IPS DF 19.7 (cell line): ENCODE results near the gene ATMIN.

Experiments
- DNase-seq: peaks from one replicate; pipeline ENCODE4 v3.0.0-alpha.2; 2013; ENCODE audit warnings: low read depth, low spot score

ATMIN gene

GRCh38 chr16:81006211-81006812 lies 29.3 kb upstream of the ATMIN start:
- DNase-seq = no peak

- DNase-seq = peak; percentile 88
Observed at GRCh38 chr16:81006813-81007695, 28.6 kb upstream of the ATMIN start, which contains the start of the genes CENPN and CMC2. Gene CENPN, plus strand, starts transcription at chr16:81007214. Its CDS starts 4,726 bp downstream, at chr16:81011940. Gene CMC2, minus strand, starts transcription at chr16:81006885. Its CDS starts 9,491 bp downstream, at chr16:80997394.

- no peak for DNase-seq
Observed at GRCh38 chr16:81008505-81008789, 27.2 kb upstream of the ATMIN start.

GRCh38 chr16:81012974-81013373 lies 22.7 kb upstream of the ATMIN start:
- DNase-seq = no peak

- DNase-seq = no peak
Observed at GRCh38 chr16:81014672-81015071, 21.0 kb upstream of the ATMIN start.

- DNase-seq = no peak
Observed at GRCh38 chr16:81018496-81018895, 17.1 kb upstream of the ATMIN start.

- DNase-seq = no peak
Observed at GRCh38 chr16:81026429-81026828, 9.2 kb upstream of the ATMIN start.

GRCh38 chr16:81029930-81030604 lies 5.6 kb upstream of the ATMIN start:
- no peak for DNase-seq

- no peak for DNase-seq
Observed at GRCh38 chr16:81035975-81036750, 521 bp downstream of the ATMIN start.

- no peak for DNase-seq
Observed at GRCh38 chr16:81036751-81037350, 1.2 kb downstream of the ATMIN start.

- no peak for DNase-seq
Observed at GRCh38 chr16:81040131-81040530, 4.5 kb downstream of the ATMIN start.

GRCh38 chr16:81040842-81041241 lies 5.2 kb downstream of the ATMIN start:
- DNase-seq = no peak

- DNase-seq = no peak
Observed at GRCh38 chr16:81041696-81042095, 6.1 kb downstream of the ATMIN start.

- DNase-seq = no peak
Observed at GRCh38 chr16:81042821-81043220, 7.2 kb downstream of the ATMIN start.

GRCh38 chr16:81053761-81054160 lies 18.1 kb downstream of the ATMIN start:
- no peak for DNase-seq

- DNase-seq = no peak
Observed at GRCh38 chr16:81060576-81061306, 25.1 kb downstream of the ATMIN start.

- DNase-seq = no peak
Observed at GRCh38 chr16:81061307-81061640, 25.6 kb downstream of the ATMIN start.

GRCh38 chr16:81061871-81062608 lies 26.4 kb downstream of the ATMIN start:
- DNase-seq = no peak

- no peak for DNase-seq
Observed at GRCh38 chr16:81066681-81067080, 31.0 kb downstream of the ATMIN start.

- no peak for DNase-seq
Observed at GRCh38 chr16:81067166-81067565, 31.5 kb downstream of the ATMIN start.
